GM12892 (cell line): ENCODE data around the gene HERC3.

ENCODE experiments used
- POLR2A ChIP-seq: IDR thresholded peaks from 2 replicates; pipeline ENCODE4 v1.6.1; 2011; ENCODE audit warnings: low read depth, low read length, control low read depth
- POLR2AphosphoS5 ChIP-seq: IDR thresholded peaks from 2 replicates; pipeline ENCODE4 v1.6.1; 2011; ENCODE audit warnings: low read depth, low read length, control low read depth
- TAF1 ChIP-seq: IDR thresholded peaks from 2 replicates; pipeline ENCODE4 v1.6.1; 2011; ENCODE audit warnings: low read depth, mild to moderate bottlenecking, control low read depth, low read length, borderline replicate concordance

- TF ChIP-seq POLR2A (no peak), TAF1 (no peak), POLR2AphosphoS5 (no peak)
Measured at GRCh38 chr4:88610771-88611170, 18.5 kb downstream of the HERC3 start.
